ENCODE measurements around the gene SEMA4D. TPM values are rescaled to one million over a fixed set of nuclear protein-coding genes. Genes with fewer than 3 reads are reported as not detected.

SEMA4D gene
- total and polyA plus RNA-seq, 2 of the 13 experiments (the other 11 are each of a cell fraction or from before 2014, with no cell fraction given), result 0.13 to 0.16 TPM

- CTCF ChIA-PET (ENCODE audit: low intra/inter-chr PET ratio, low total read pairs), result no interaction called here
- Histone ChIP-seq H3K4me2 (ENCODE audit: low read depth, low read length) (no peak overlapping the region), H2AFZ (ENCODE audit: low read length) (no peak overlapping the region), H3K9me3 (ENCODE audit: low read length) (no peaks in the 10 kb centered on the region), H3K9ac (ENCODE audit: insufficient read depth, low read depth, low read length) (no peak overlapping the region), H3K27me3 (ENCODE audit: control insufficient read depth in 1 of 2, insufficient read depth in 2 of 2, low read length in 2 of 2) (no peaks in the 10 kb centered on the region; a peak in 1 of 5 replicates), H3K4me3 (replicated peaks in 1 of 3; ENCODE audit: insufficient read depth in 1 of 3, low read depth in 2 of 3, low read length in 3 of 3) (no peak overlapping the region), H4K20me1 (ENCODE audit: insufficient read depth, low read length) (no peaks in the 10 kb centered on the region), H3K27ac (ENCODE audit: extremely low read length, insufficient read depth, low read length) (no peak overlapping the region), H3K79me2 (ENCODE audit: insufficient read depth, low read length) (no peaks in the 10 kb centered on the region), H3K4me1 (ENCODE audit: insufficient read depth, low read length) (peaks cover 28% of the 10 kb centered on the region), H3K36me3 (replicated peaks in 1 of 2; ENCODE audit: control insufficient read depth in 1 of 2, insufficient read depth in 2 of 2, low read length in 2 of 2) (no peaks in the 10 kb centered on the region)
- POLR2A ChIA-PET, result no interaction called here
- FAIRE-seq (no peak), ATAC-seq (no peak), DNase-seq (ENCODE audit: low spot score) (no peak)
- TF ChIP-seq MTA3 (CRISPR knock-in tag; IDR thresholded peaks at IDR 0.05) (no peak), ZNF687 (CRISPR knock-in tag; IDR thresholded peaks at IDR 0.05) (no peak)
- intact Hi-C loops (cut with micrococcal nuclease; ENCODE audit: unreplicated experiment), result no loop called here
- no TSS peak for BruUV-seq (replicated peaks)
- in situ Hi-C loops (cut with HindIII; ENCODE audit: extremely low pct_ligation_motif_present, low pct_unique_long_range_greater_than_20kb), result no loop called here
- WGBS (ENCODE audit: low lambda C conversion rate), result 80% methylated on average over 5 of the region's 10 CpGs
These were observed 107.8 kb downstream of the SEMA4D start for GRCh38 chr9:89390068-89390555.

GRCh38 chr9:89388868-89389177 is 109.1 kb downstream of the SEMA4D start:
- no TSS peak for BruUV-seq (replicated peaks)
- TF ChIP-seq ZNF232 (CRISPR knock-in tag; IDR thresholded peaks at IDR 0.05; ENCODE audit: borderline replicate concordance) (no peak), ZHX1 (CRISPR knock-in tag; IDR thresholded peaks at IDR 0.05; ENCODE audit: low read depth) (no peak), RFX5 (IDR thresholded peaks at IDR 0.05; ENCODE audit: low read depth, low read length) (no peak)
- Histone ChIP-seq H3K4me3 (replicated peaks in 1 of 3; ENCODE audit: insufficient read depth in 1 of 3, low read depth in 2 of 3, low read length in 3 of 3) (no peak overlapping the region), H3K27me3 (ENCODE audit: control insufficient read depth in 1 of 2, insufficient read depth in 2 of 2, low read length in 2 of 2) (no peaks in the 10 kb centered on the region; a peak in 2 of 5 replicates), H3K79me2 (ENCODE audit: insufficient read depth, low read length) (no peaks in the 10 kb centered on the region), H2AFZ (ENCODE audit: low read length) (no peak overlapping the region), H3K4me2 (ENCODE audit: low read depth, low read length) (no peak overlapping the region), H3K9me3 (ENCODE audit: low read length) (no peaks in the 10 kb centered on the region), H3K4me1 (ENCODE audit: insufficient read depth, low read length) (peaks cover 28% of the 10 kb centered on the region), H3K36me3 (replicated peaks in 1 of 2; ENCODE audit: control insufficient read depth in 1 of 2, insufficient read depth in 2 of 2, low read length in 2 of 2) (no peaks in the 10 kb centered on the region), H4K20me1 (ENCODE audit: insufficient read depth, low read length) (no peaks in the 10 kb centered on the region), H3K27ac (ENCODE audit: extremely low read length, insufficient read depth, low read length) (no peak overlapping the region), H3K9ac (ENCODE audit: insufficient read depth, low read depth, low read length) (no peak overlapping the region)
- ATAC-seq, result no peak
- no peak for FAIRE-seq
- no peak for DNase-seq (ENCODE audit: low spot score)
- ChIA-PET CTCF (ENCODE audit: low intra/inter-chr PET ratio, low total read pairs) (no interaction called here), POLR2A (no interaction called here)
- WGBS (ENCODE audit: low lambda C conversion rate), result 71% methylated on average over 11 of the region's 12 CpGs
- in situ Hi-C loops (cut with HindIII; ENCODE audit: extremely low pct_ligation_motif_present, low pct_unique_long_range_greater_than_20kb) (no loop called here), intact Hi-C loops (cut with micrococcal nuclease; ENCODE audit: unreplicated experiment) (no loop called here)
